Hepatocyte (in vitro differentiated cells): Measurements from ENCODE around the gene SMIM5. TPM values are rescaled to one million over a fixed set of nuclear protein-coding genes. Genes with fewer than 3 reads are reported as not detected.

Experiments used
- DNase-seq: peaks from one replicate; pipeline ENCODE4 v3.0.0-alpha.2; 2016; ENCODE audit warnings: low spot score
- H2AFZ ChIP-seq: fragments of 200-600 bp; sonication (generic); 2 replicates; pipeline ENCODE4 v1.6.0; 2016; ENCODE audit warnings: antibody characterized with exemption, mild to moderate bottlenecking
- H3K27ac ChIP-seq: fragments of 200-600 bp; sonication (generic); 2 replicates; pipeline ENCODE4 v1.5.1; 2016; ENCODE audit warnings: mild to moderate bottlenecking
- H3K27me3 ChIP-seq: fragments of 200-600 bp; sonication (generic); 2 replicates; pipeline ENCODE4 v1.6.1; 2016
- H3K36me3 ChIP-seq: fragments of 200-600 bp; sonication (generic); replicated peaks from 2 replicates; pipeline ENCODE4 v1.5.1; 2016; ENCODE audit warnings: low read depth; ENCODE audit not compliant: insufficient read depth
- H3K4me1 ChIP-seq: fragments of 200-600 bp; sonication (generic); 2 replicates; pipeline ENCODE4 v1.5.1; 2016; ENCODE audit warnings: mild to moderate bottlenecking, moderate library complexity; ENCODE audit not compliant: insufficient read depth
- H3K4me2 ChIP-seq: fragments of 200-600 bp; sonication (generic); 2 replicates; pipeline ENCODE4 v1.6.0; 2016
- H3K4me3 ChIP-seq: fragments of 200-600 bp; sonication (generic); 2 replicates; pipeline ENCODE4 v1.5.1; 2016; ENCODE audit warnings: mild to moderate bottlenecking
- H3K79me2 ChIP-seq: fragments of 200-600 bp; sonication (generic); 2 replicates; pipeline ENCODE4 v1.6.0; 2017; ENCODE audit warnings: mild to moderate bottlenecking
- H3K9me2 ChIP-seq: fragments of 200-600 bp; sonication (generic); replicated peaks from 2 replicates; pipeline ENCODE4 v1.6.0; 2017; ENCODE audit warnings: mild to moderate bottlenecking; ENCODE audit not compliant: insufficient read depth
- H3K9me3 ChIP-seq: fragments of 200-600 bp; sonication (generic); 2 replicates; pipeline ENCODE4 v1.5.1; 2016; ENCODE audit warnings: low read depth, mild to moderate bottlenecking
- H4K20me1 ChIP-seq: fragments of 200-600 bp; sonication (generic); 2 replicates; pipeline ENCODE4 v1.6.0; 2016; ENCODE audit warnings: mild to moderate bottlenecking; ENCODE audit not compliant: insufficient read depth, poor library complexity, severe bottlenecking
- CTCF ChIP-seq: fragments of 200-600 bp; sonication (generic); IDR thresholded peaks from 2 replicates; pipeline ENCODE4 v1.5.1; 2016; ENCODE audit warnings: antibody characterized with exemption, mild to moderate bottlenecking; ENCODE audit not compliant: poor library complexity
- EZH2 ChIP-seq: fragments of 200-600 bp; sonication (generic); IDR thresholded peaks from 2 replicates; pipeline ENCODE4 v1.6.1; 2016; ENCODE audit warnings: antibody characterized with exemption, mild to moderate bottlenecking, borderline replicate concordance
- EZH2phosphoT487 ChIP-seq: fragments of 200-600 bp; sonication (generic); IDR thresholded peaks from one replicate; pipeline ENCODE4 v1.6.1; 2018; ENCODE audit warnings: antibody characterized with exemption, mild to moderate bottlenecking, low read depth, moderate library complexity; ENCODE audit not compliant: unreplicated experiment, severe bottlenecking
- WGBS: methylation state at CpG from one replicate; pipeline ENCODE4 v1.1.6; 2016; ENCODE audit warnings: low lambda C conversion rate; ENCODE audit errors: missing lambda C conversion rate; 5-methylcytosine and 5-hydroxymethylcytosine counted together
- polyA plus RNA-seq: library from polyadenylated mRNA; unstranded; fragments of >200 nt; fragmentation: Nextera tagmentation; extraction: Ambion mirVana; gene quantifications from 2 replicates; pipeline ENCODE4 v1.2.1, GENCODE V29; 2016
- total RNA-seq: library from RNA; depleted of rRNA; stranded (reverse); fragments of >200 nt; gene quantifications from 2 replicates; pipeline ENCODE4 v1.2.3, GENCODE V29; 2014

SMIM5 gene
- total and polyA plus RNA-seq, 2 experiments from 2014 or later = 4.1 to 6.8 TPM

GRCh38 chr17:75673487-75673886 lies 40.3 kb downstream of the SMIM5 start:
- TF ChIP-seq EZH2phosphoT487 = no peak
- TF ChIP-seq CTCF = no peak
- TF ChIP-seq EZH2 = no peak
- Histone ChIP-seq H3K4me3 (no peak overlapping the region), H3K27ac (no peak overlapping the region), H4K20me1 (no peaks in the 10 kb centered on the region), H3K4me2 (no peak overlapping the region), H3K4me1 (peaks cover under 1% of the 10 kb centered on the region), H3K36me3 (no peaks in the 10 kb centered on the region), H3K9me3 (no peaks in the 10 kb centered on the region), H3K27me3 (no peaks in the 10 kb centered on the region), H3K9me2 (no peaks in the 10 kb centered on the region), H2AFZ (no peak overlapping the region), H3K79me2 (peaks cover 65% of the 10 kb centered on the region)
- 84% methylated on average over 4 of the region's 4 CpGs for WGBS
- DNase-seq = no peak

- Histone ChIP-seq H2AFZ (no peak overlapping the region), H3K36me3 (no peaks in the 10 kb centered on the region), H3K9me2 (no peaks in the 10 kb centered on the region), H3K4me1 (no peaks in the 10 kb centered on the region), H3K9me3 (no peaks in the 10 kb centered on the region), H3K79me2 (peaks cover 50% of the 10 kb centered on the region), H4K20me1 (no peaks in the 10 kb centered on the region), H3K4me2 (no peak overlapping the region), H3K27ac (no peak overlapping the region), H3K27me3 (no peaks in the 10 kb centered on the region), H3K4me3 (no peak overlapping the region)
- 97% methylated on average over 3 of the region's 3 CpGs for WGBS
- no peak for DNase-seq
- TF ChIP-seq CTCF (no peak), EZH2phosphoT487 (no peak), EZH2 (no peak)
Measured at GRCh38 chr17:75676461-75676860, 43.2 kb downstream of the SMIM5 start.

- Histone ChIP-seq H2AFZ (no peak overlapping the region), H4K20me1 (no peaks in the 10 kb centered on the region), H3K36me3 (no peaks in the 10 kb centered on the region), H3K27ac (peak overlapping the region; percentile 71), H3K9me3 (no peaks in the 10 kb centered on the region), H3K4me2 (no peak overlapping the region), H3K9me2 (no peaks in the 10 kb centered on the region), H3K27me3 (no peaks in the 10 kb centered on the region), H3K79me2 (peaks cover 58% of the 10 kb centered on the region), H3K4me1 (peaks cover 15% of the 10 kb centered on the region), H3K4me3 (no peak overlapping the region)
- TF ChIP-seq EZH2phosphoT487 = no peak
- no peak for TF ChIP-seq CTCF
- no peak for TF ChIP-seq EZH2
- peak; percentile 41 for DNase-seq
- WGBS = 72% methylated on average over 11 of the region's 11 CpGs
Measured at GRCh38 chr17:75679706-75680211, 46.5 kb downstream of the SMIM5 start.
